NB4 (cell line): ENCODE measurements around the gene CTNND2.

Source experiments
- DNase-seq: peaks from one replicate; pipeline ENCODE4 v3.0.0; 2010; ENCODE audit warnings: low read depth
- H3K4me3 ChIP-seq: one replicate; pipeline ENCODE4 v1.5.1; 2011; ENCODE audit warnings: mild to moderate bottlenecking, low read depth, low read length, moderate library complexity
- CTCF ChIP-seq: IDR thresholded peaks from one replicate; pipeline ENCODE4 v1.5.1; 2012; ENCODE audit warnings: low read depth, low read length
- MAX ChIP-seq: IDR thresholded peaks from 2 replicates; pipeline ENCODE4 v1.6.1; 2011; ENCODE audit warnings: low read depth, low read length
- MYC ChIP-seq: IDR thresholded peaks from 2 replicates; pipeline ENCODE4 v1.6.1; 2011; ENCODE audit warnings: low read depth, low read length
- POLR2A ChIP-seq: IDR thresholded peaks from 2 replicates; pipeline ENCODE4 v1.6.1; 2011; ENCODE audit warnings: mild to moderate bottlenecking; ENCODE audit not compliant: insufficient read length; ENCODE audit errors: extremely low read depth

Gene CTNND2

GRCh38 chr5:11396917-11397316, 507.3 kb downstream of the CTNND2 start:
- TF ChIP-seq MAX = no peak
- no peak for TF ChIP-seq CTCF
- no peak for TF ChIP-seq MYC
- TF ChIP-seq POLR2A = no peak
- no peak for DNase-seq
- H3K4me3 ChIP-seq = no peak overlapping the region

DNA sequence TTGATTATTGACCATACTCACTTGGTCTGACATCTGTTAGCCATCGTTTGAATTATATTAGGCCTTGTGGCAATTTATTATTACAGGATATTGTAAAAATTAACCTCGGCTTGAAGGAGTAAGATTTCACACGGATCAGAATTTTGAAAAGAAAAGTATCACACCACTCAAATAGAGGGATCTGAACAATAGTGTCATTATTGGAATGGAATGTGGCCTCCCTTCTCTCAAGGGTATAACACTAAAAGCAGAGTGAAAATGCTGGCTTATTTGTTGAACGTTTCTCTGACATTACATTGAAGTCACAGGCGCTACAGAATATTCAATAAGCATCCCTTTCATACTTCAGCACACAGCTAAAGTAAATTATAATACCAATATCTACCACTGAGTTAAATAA, 509.3 kb downstream of the CTNND2 start:
- TF ChIP-seq MAX (no peak), POLR2A (no peak), MYC (no peak), CTCF (no peak)
- DNase-seq = no peak
- H3K4me3 ChIP-seq = no peak overlapping the region

GRCh38 chr5:11390291-11390767, 513.9 kb downstream of the CTNND2 start:
- TF ChIP-seq MAX (no peak), MYC (no peak), POLR2A (no peak), CTCF (no peak)
- no peak overlapping the region for H3K4me3 ChIP-seq
- no peak for DNase-seq

- DNase-seq = no peak
- TF ChIP-seq MYC (no peak), CTCF (no peak), POLR2A (no peak), MAX (no peak)
- H3K4me3 ChIP-seq = no peak overlapping the region
These were observed 516.9 kb downstream of the CTNND2 start for GRCh38 chr5:11387382-11387781.

GRCh38 chr5:11386398-11386797, 517.8 kb downstream of the CTNND2 start:
- no peak for DNase-seq
- TF ChIP-seq MAX = no peak
- TF ChIP-seq CTCF = no peak
- TF ChIP-seq POLR2A = no peak
- no peak for TF ChIP-seq MYC
- H3K4me3 ChIP-seq = no peak overlapping the region

GRCh38 chr5:11385901-11386293, 518.3 kb downstream of the CTNND2 start:
- DNase-seq = no peak
- no peak for TF ChIP-seq POLR2A
- no peak for TF ChIP-seq MAX
- TF ChIP-seq CTCF = no peak
- TF ChIP-seq MYC = no peak
- H3K4me3 ChIP-seq = no peak overlapping the region
